ENCODE results near the gene MPRIP. TPM values are rescaled to one million over a fixed set of nuclear protein-coding genes. Genes with fewer than 3 reads are reported as not detected.

The MPRIP gene
- total RNA-seq, 2 donors from 2014 or later: 235 to 252 TPM

DNA sequence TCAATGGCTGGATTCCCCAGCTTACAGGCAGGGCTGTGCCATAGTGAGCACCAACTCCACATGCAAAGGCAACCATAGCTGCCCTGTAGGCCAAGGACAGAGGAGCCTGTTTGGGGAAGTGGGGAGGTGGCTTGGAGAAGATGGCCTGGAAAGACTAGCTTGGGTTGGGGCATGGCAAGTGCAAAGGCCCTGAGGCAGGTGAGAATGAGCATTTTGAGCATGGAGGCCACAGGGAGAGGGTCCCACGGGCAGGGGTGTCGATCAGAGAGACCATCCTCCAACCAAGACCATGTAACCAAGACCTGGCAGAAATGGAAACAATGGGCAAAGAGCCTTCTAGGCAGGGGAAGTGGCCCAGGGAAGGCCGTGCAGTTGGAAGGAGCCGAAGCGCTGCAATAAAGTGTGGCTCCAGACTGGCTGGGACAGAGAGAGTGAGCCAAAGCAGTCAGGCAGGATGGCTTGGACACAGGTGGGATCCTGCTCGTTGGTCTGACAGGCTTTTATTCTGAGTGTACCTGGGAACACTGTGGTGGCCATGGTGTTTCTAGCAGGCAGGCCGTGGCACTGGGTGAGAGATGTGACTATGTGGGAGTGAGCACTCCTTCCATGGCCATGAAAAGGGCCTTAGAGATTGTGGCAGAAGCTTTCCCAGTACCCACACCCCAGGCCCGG, 24.8 kb upstream of the MPRIP start:
- H3K27ac ChIP-seq: no peak overlapping the region
- no peak for ATAC-seq (ENCODE audit: insufficient number of reproducible peaks, low FRiP score, low read depth)
- DNase-seq (ENCODE audit: low spot score): no peak

GRCh38 chr17:17018021-17018441, 24.2 kb upstream of the MPRIP start:
- TF ChIP-seq, protein P1, sequence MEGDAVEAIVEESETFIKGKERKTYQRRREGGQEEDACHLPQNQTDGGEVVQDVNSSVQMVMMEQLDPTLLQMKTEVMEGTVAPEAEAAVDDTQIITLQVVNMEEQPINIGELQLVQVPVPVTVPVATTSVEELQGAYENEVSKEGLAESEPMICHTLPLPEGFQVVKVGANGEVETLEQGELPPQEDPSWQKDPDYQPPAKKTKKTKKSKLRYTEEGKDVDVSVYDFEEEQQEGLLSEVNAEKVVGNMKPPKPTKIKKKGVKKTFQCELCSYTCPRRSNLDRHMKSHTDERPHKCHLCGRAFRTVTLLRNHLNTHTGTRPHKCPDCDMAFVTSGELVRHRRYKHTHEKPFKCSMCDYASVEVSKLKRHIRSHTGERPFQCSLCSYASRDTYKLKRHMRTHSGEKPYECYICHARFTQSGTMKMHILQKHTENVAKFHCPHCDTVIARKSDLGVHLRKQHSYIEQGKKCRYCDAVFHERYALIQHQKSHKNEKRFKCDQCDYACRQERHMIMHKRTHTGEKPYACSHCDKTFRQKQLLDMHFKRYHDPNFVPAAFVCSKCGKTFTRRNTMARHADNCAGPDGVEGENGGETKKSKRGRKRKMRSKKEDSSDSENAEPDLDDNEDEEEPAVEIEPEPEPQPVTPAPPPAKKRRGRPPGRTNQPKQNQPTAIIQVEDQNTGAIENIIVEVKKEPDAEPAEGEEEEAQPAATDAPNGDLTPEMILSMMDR (IDR thresholded peaks at IDR 0.05): no peak
- H3K36me3 ChIP-seq: no peaks in the 10 kb centered on the region
- no peaks in the 10 kb centered on the region for H3K9me3 ChIP-seq
- H3K4me3 ChIP-seq: no peak overlapping the region
- no peak overlapping the region for H3K27ac ChIP-seq
- no peaks in the 10 kb centered on the region for H3K27me3 ChIP-seq (replicated peaks; ENCODE audit: insufficient read depth)
- peaks cover 3 to 19% of the 10 kb centered on the region in 2 donors for H3K4me1 ChIP-seq (ENCODE audit: control insufficient read depth in 1 of 2, low read depth in 2 of 2)
- ATAC-seq (ENCODE audit: insufficient number of reproducible peaks, low FRiP score, low read depth) (no peak), DNase-seq (ENCODE audit: low spot score) (no peak)

More for the DNA sequence above, 24.8 kb upstream of the MPRIP start:
- no peaks in the 10 kb centered on the region for H3K36me3 ChIP-seq
- TF ChIP-seq, protein P1 (IDR thresholded peaks at IDR 0.05): no peak
- peaks cover 3 to 19% of the 10 kb centered on the region in 2 donors for H3K4me1 ChIP-seq (ENCODE audit: control insufficient read depth in 1 of 2, low read depth in 2 of 2)
- no peaks in the 10 kb centered on the region for H3K9me3 ChIP-seq
- no peak overlapping the region for H3K4me3 ChIP-seq
- no peaks in the 10 kb centered on the region for H3K27me3 ChIP-seq (replicated peaks; ENCODE audit: insufficient read depth)

DNA sequence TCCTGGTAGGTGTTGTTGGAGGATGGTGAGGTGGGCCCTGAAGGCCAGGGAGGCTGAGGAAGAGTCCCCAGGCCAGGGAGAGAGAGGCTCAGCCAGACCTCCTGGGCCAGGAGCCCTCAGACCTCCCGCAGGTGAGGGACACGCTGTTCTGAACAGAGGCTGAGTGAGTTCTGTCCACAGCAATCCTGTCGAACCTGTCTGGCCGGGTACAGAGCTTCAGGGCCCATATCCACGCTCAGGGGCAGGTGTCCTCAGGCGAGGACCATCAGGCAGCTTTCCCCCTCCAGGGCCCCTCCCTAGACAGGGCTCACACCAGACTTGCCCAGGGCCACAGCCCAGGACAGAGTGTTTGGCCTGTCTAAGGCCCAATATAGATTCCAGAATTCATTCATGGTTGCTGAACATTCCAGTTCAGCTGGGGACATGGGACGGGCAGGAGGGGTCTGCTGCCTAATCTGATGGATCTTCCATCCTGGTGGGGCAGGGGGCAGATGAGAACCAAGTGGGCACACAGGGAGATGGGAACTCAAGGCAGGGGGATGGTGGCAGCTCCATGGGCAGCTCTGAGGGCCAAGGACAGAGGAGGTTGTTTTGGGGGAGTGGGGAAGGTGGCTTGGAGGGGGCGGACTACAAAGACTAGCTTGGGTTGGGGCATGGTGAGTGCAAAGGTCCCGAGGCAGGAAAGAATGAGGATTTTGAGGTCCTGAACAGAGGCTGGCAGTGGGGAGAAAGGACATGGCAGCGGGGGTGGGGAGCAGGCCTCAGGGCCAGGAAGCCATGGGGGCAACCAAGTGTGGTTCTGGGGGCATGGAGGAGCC, 23.4 kb upstream of the MPRIP start:
- Histone ChIP-seq H3K9me3 (no peaks in the 10 kb centered on the region), H3K27ac (no peak overlapping the region), H3K36me3 (no peaks in the 10 kb centered on the region), H3K4me1 (ENCODE audit: control insufficient read depth in 1 of 2, low read depth in 2 of 2) (peaks cover 3 to 19% of the 10 kb centered on the region in 2 donors), H3K27me3 (replicated peaks; ENCODE audit: insufficient read depth) (no peaks in the 10 kb centered on the region), H3K4me3 (no peak overlapping the region)
- TF ChIP-seq, protein P1 (IDR thresholded peaks at IDR 0.05): no peak
- ATAC-seq (ENCODE audit: insufficient number of reproducible peaks, low FRiP score, low read depth): no peak
- DNase-seq (ENCODE audit: low spot score): no peak

- DNase-seq (ENCODE audit: low spot score) (no peak), ATAC-seq (ENCODE audit: insufficient number of reproducible peaks, low FRiP score, low read depth) (no peak)
- Histone ChIP-seq H3K4me1 (ENCODE audit: control insufficient read depth in 1 of 2, low read depth in 2 of 2) (peaks cover 3 to 19% of the 10 kb centered on the region in 2 donors), H3K4me3 (no peak overlapping the region), H3K27ac (no peak overlapping the region), H3K9me3 (no peaks in the 10 kb centered on the region), H3K36me3 (no peaks in the 10 kb centered on the region), H3K27me3 (replicated peaks; ENCODE audit: insufficient read depth) (no peaks in the 10 kb centered on the region)
- TF ChIP-seq, protein P1 (IDR thresholded peaks at IDR 0.05): no peak
Observed at GRCh38 chr17:17019430-17019762, 22.9 kb upstream of the MPRIP start.

GRCh38 chr17:17019891-17020456, 22.3 kb upstream of the MPRIP start:
- no peak for DNase-seq (ENCODE audit: low spot score)
- no peaks in the 10 kb centered on the region for H3K36me3 ChIP-seq
- no peak overlapping the region for H3K4me3 ChIP-seq
- no peaks in the 10 kb centered on the region for H3K27me3 ChIP-seq (replicated peaks; ENCODE audit: insufficient read depth)
- H3K4me1 ChIP-seq (ENCODE audit: control insufficient read depth in 1 of 2, low read depth in 2 of 2): peaks cover 3 to 24% of the 10 kb centered on the region in 2 donors
- ATAC-seq (ENCODE audit: insufficient number of reproducible peaks, low FRiP score, low read depth): no peak
- H3K9me3 ChIP-seq: no peaks in the 10 kb centered on the region
- no peak overlapping the region for H3K27ac ChIP-seq
- TF ChIP-seq, protein P1 (IDR thresholded peaks at IDR 0.05): no peak
